Astrocyte of the hippocampus (primary cell): Measurements from ENCODE around the gene PMM2.
A peak's percentile ranks its signal among the peaks of the same experiment; 100 is the strongest.

Experiments used
- DNase-seq: peaks from one replicate; pipeline ENCODE4 v3.0.0; 2011; ENCODE audit warnings: low read depth, low spot score

Gene PMM2

GRCh38 chr16:8850279-8850885 is 52.7 kb downstream of the PMM2 start:
- DNase-seq = peak; percentile 39

GRCh38 chr16:8851761-8852403 is 54.2 kb downstream of the PMM2 start:
- DNase-seq = peak; percentile 0

- DNase-seq = peak; percentile 4
These were observed 54.9 kb downstream of the PMM2 start for GRCh38 chr16:8852534-8852933.

- peak; percentile 0 for DNase-seq
These were observed 55.5 kb downstream of the PMM2 start for GRCh38 chr16:8853150-8853549.

- no peak for DNase-seq
These were observed 56.0 kb downstream of the PMM2 start for GRCh38 chr16:8853611-8854010.

GRCh38 chr16:8854298-8854948 is 56.8 kb downstream of the PMM2 start:
- DNase-seq = no peak

- DNase-seq = no peak
These were observed 57.6 kb downstream of the PMM2 start for GRCh38 chr16:8855051-8855786.

- DNase-seq = no peak
These were observed 58.3 kb downstream of the PMM2 start for GRCh38 chr16:8855972-8856371.

GRCh38 chr16:8858994-8859912 is 61.6 kb downstream of the PMM2 start:
- DNase-seq = no peak

GRCh38 chr16:8859913-8860881 is 62.6 kb downstream of the PMM2 start:
- DNase-seq = no peak

- DNase-seq = no peak
These were observed 64.1 kb downstream of the PMM2 start for GRCh38 chr16:8861563-8862308.

- no peak for DNase-seq
These were observed 64.9 kb downstream of the PMM2 start for GRCh38 chr16:8862309-8863130.

- no peak for DNase-seq
These were observed 66.2 kb downstream of the PMM2 start for GRCh38 chr16:8863594-8864424.

GRCh38 chr16:8864480-8865110 is 67.0 kb downstream of the PMM2 start:
- no peak for DNase-seq

GRCh38 chr16:8865145-8865882 is 67.7 kb downstream of the PMM2 start:
- DNase-seq = no peak

- DNase-seq = peak; percentile 68
These were observed 68.7 kb downstream of the PMM2 start for GRCh38 chr16:8866118-8866883.
